Measurements from ENCODE around the gene CFP.

Gene CFP

DNA sequence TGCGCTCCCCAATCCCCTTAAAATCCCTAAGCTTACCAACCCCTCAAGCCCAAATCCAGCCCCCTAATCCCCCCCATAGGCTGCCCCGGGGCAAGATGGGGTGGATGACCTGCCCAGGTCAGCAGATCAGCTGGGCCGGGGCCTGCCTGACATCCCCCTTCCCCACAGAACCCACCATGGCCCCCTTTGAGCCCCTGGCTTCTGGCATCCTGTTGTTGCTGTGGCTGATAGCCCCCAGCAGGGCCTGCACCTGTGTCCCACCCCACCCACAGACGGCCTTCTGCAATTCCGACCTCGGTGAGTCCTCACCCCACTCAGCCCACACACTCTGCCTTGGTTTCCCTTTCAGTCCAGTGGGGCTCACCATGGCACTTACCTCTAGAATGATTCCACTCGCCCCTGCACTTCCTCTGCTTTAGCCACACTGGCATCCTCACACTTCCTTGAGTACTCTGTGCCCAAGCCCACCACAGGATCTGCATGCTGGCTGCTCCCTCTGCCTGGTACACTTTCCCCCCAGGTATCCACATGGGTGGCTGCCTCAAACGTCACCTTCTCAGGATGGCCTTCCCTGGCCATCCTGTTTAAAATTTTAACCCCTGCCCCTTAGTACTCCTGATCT is 46.4 kb downstream of the CFP start:
- TF ChIP-seq CTCF (IDR thresholded peaks at IDR 0.05; ENCODE audit: low read depth, low read length, missing control alignments) = no peak
- peak overlapping the region; percentile 67 for H3K4me3 ChIP-seq (ENCODE audit: low read depth, low read length)
- no peak for DNase-seq (ENCODE audit: low read depth)

DNA sequence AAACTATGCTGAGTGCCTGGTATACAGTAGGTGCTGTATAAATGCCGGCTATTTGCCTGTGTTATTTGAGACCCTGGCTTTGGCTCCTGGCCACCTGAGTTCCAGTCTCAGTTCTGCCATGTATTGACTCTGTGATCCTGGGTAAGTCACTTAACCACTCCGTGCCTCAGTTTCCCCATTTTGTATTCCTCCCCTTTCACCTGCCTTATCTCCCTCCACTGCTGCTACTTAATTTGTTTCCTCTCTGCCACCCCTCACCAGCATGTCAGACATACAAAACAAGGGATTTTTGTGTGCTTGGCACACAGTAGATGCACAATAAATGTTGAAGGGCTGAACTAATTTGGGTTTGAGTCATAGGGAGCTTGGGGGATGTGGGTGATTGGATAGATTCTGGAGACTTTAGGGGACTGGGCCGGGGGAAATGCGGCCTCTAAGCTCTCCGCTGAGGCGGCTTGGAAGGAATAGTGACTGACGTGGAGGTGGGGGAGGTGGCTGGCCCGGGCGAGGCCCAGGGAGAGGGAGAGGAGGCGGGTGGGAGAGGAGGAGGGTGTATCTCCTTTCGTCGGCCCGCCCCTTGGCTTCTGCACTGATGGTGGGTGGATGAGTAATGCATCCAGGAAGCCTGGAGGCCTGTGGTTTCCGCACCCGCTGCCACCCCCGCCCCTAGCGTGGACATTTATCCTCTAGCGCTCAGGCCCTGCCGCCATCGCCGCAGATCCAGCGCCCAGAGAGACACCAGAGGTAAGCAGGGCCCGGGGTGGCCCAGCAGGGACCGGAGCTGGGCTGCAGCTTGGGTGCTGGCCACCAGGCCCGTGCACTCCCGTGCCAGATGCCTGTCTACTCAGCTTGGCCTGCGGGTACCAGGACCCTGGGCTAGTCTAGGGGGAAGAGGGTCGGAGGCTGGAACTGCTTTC is 47.7 kb downstream of the CFP start, which contains the start of gene TIMP1:
Gene TIMP1 (plus strand): TSS at position 706 of the 917 bp plus-strand sequence. CDS start 980 bp downstream, outside the sequence.
- peak; percentile 53 for DNase-seq (ENCODE audit: low read depth)
- no peak for TF ChIP-seq CTCF (IDR thresholded peaks at IDR 0.05; ENCODE audit: low read depth, low read length, missing control alignments)
- peak within 1 kb of the TSS; percentile 67 for H3K4me3 ChIP-seq (ENCODE audit: low read depth, low read length)

DNA sequence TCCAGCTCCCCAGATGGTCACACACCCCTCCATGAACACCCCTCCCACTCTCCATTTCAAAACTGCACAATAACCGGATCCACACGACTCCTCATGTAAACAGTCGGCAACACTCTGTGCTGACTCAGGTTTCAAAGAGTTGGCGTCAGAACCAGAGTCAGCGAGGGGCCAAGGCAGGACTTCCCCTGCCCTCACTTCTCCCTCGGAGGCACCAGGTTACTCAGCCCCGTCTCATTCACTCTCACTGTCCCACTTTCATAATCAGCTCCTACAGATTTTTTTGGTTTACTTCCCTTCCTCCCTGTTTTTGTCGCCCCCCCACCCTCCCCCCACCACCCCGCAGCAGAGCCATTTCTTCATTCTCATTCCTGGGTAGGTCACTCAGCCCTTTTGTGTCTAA is 50.2 kb downstream of the CFP start:
- no peak for TF ChIP-seq CTCF (IDR thresholded peaks at IDR 0.05; ENCODE audit: low read depth, low read length, missing control alignments)
- no peak for DNase-seq (ENCODE audit: low read depth)
- no peak overlapping the region for H3K4me3 ChIP-seq (ENCODE audit: low read depth, low read length)

- DNase-seq (ENCODE audit: low read depth) = no peak
- H3K4me3 ChIP-seq (ENCODE audit: low read depth, low read length) = no peak overlapping the region
- no peak for TF ChIP-seq CTCF (IDR thresholded peaks at IDR 0.05; ENCODE audit: low read depth, low read length, missing control alignments)
These were observed 51.0 kb downstream of the CFP start for GRCh38 chrX:47578692-47579091.

GRCh38 chrX:47577901-47578300 is 51.8 kb downstream of the CFP start:
- TF ChIP-seq CTCF (IDR thresholded peaks at IDR 0.05; ENCODE audit: low read depth, low read length, missing control alignments) = no peak
- DNase-seq (ENCODE audit: low read depth) = no peak
- no peak overlapping the region for H3K4me3 ChIP-seq (ENCODE audit: low read depth, low read length)

DNA sequence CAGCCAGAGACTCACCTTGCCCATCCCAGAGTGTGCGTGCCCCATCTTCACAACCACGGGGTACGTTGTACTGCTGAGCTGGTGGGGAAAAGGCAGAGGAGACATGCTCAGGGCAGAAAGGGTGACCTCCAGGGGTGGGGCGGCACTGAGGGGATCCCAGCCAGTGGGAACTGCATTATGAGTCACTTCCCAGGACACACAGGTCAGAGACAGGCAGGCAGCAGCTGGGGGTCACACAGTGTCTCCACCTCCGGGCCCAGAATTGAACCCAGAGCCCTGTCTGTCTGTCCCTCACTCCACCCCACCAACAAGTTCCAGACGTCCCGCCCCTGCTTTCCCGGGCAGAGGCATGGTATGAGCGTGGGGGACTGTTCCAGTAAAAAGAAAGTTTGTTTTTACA is 52.3 kb downstream of the CFP start:
- DNase-seq (ENCODE audit: low read depth) = no peak
- TF ChIP-seq CTCF (IDR thresholded peaks at IDR 0.05; ENCODE audit: low read depth, low read length, missing control alignments) = no peak

More for the DNA sequence above, 52.3 kb downstream of the CFP start:
- no peak overlapping the region for H3K4me3 ChIP-seq (ENCODE audit: low read depth, low read length)
